NCI-H1417 (cell line): ENCODE measurements around the gene STRA6.

Source experiments
- DNase-seq, 3 experiments: peaks; one replicate each; lab custom pipeline; 2025; lab: John Stamatoyannopoulos, UW

Gene STRA6

GRCh38 chr15:74226761-74227540 is 24.4 kb upstream of the STRA6 start:
- DNase-seq = no peak

GRCh38 chr15:74225928-74226327 is 23.3 kb upstream of the STRA6 start:
- no peak for DNase-seq

- DNase-seq = peak; percentile 23 to 87 (median 79)
These were observed 19.9 kb upstream of the STRA6 start for GRCh38 chr15:74222240-74223119.

- DNase-seq = peak in 2 of 3 experiments; percentile 45 to 67
These were observed 19.0 kb upstream of the STRA6 start for GRCh38 chr15:74221399-74222239.

GRCh38 chr15:74220475-74221248 is 18.1 kb upstream of the STRA6 start:
- DNase-seq = peak; percentile 72 to 92 (median 87)

- DNase-seq = peak in 1 of 3 experiments; percentile 69
These were observed 15.6 kb upstream of the STRA6 start for GRCh38 chr15:74217907-74218885.

GRCh38 chr15:74216949-74217348 is 14.4 kb upstream of the STRA6 start:
- no peak for DNase-seq

GRCh38 chr15:74215958-74216357 is 13.4 kb upstream of the STRA6 start:
- no peak for DNase-seq

GRCh38 chr15:74214324-74215021 is 11.9 kb upstream of the STRA6 start:
- DNase-seq = no peak

GRCh38 chr15:74213858-74214284 is 11.3 kb upstream of the STRA6 start:
- DNase-seq = peak in 2 of 3 experiments; percentile 55 to 84

GRCh38 chr15:74212494-74212893 is 9.9 kb upstream of the STRA6 start:
- no peak for DNase-seq

GRCh38 chr15:74211656-74212055 is 9.1 kb upstream of the STRA6 start:
- DNase-seq = no peak

- no peak for DNase-seq
These were observed 8.1 kb upstream of the STRA6 start for GRCh38 chr15:74210729-74211128.

- DNase-seq = peak in 1 of 3 experiments; percentile 60
These were observed 7.5 kb upstream of the STRA6 start for GRCh38 chr15:74209997-74210671.

GRCh38 chr15:74209560-74209958 is 7.0 kb upstream of the STRA6 start:
- DNase-seq = no peak

GRCh38 chr15:74208901-74209559 is 6.4 kb upstream of the STRA6 start:
- DNase-seq = peak in 2 of 3 experiments; percentile 86 to 94

GRCh38 chr15:74208496-74208895 is 5.9 kb upstream of the STRA6 start:
- no peak for DNase-seq
